HG02623 (cell line): ENCODE measurements around the gene NADK.

Experiments used
- ATAC-seq: cut with Tn5 transposase; IDR thresholded peaks from one replicate; pipeline ENCODE4 v1.9.1; 2021; ENCODE audit warnings: moderate library complexity; ENCODE audit not compliant: unreplicated experiment

NADK gene

GRCh38 chr1:1764876-1765470 lies 13.3 kb downstream of the NADK start:
- ATAC-seq = no peak

DNA sequence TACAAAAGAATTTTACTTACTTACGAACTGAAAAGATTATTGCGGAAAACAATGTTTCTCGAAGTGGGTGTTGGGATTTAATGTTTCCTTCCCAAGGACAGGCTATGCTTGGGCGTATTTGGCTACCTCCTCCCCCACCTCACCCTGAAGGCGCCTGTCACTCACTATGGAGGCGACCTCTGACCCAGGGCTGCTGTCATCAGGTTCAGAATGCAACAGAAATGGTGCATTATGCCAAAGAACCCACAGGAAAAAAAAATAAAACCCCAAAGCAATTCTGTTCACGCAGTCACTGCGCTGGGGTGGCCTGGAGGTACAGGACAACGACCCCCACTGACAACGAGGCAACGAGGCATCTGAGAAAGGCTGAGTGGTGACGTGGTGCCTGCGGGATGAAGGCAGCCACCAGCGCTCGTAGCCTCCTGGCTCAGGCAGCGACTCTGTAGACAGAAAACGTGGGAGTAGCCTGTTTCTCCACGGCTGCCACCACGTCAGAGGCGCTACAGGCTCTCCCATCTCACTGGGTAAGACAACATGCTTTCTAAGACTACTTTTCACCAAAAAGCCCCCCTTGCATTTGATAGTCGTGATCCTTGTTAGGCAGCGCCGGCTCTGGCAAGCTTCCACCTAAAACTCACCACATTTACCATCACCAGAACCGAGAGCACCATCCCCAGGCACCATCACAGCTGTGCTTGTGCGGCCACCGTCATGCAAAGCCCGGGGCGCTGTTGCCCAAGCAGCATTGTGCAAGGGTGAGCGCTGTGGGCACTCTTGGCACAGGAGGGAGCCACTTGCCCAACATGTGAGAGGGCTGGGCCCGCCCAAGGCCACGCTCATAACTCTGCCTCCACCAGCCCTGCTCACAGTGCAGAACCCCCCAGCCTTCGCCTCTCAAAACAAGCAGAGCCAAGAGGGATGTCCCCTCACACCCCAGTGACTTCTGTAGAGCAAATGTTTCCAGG lies 14.3 kb downstream of the NADK start:
- no peak for ATAC-seq

DNA sequence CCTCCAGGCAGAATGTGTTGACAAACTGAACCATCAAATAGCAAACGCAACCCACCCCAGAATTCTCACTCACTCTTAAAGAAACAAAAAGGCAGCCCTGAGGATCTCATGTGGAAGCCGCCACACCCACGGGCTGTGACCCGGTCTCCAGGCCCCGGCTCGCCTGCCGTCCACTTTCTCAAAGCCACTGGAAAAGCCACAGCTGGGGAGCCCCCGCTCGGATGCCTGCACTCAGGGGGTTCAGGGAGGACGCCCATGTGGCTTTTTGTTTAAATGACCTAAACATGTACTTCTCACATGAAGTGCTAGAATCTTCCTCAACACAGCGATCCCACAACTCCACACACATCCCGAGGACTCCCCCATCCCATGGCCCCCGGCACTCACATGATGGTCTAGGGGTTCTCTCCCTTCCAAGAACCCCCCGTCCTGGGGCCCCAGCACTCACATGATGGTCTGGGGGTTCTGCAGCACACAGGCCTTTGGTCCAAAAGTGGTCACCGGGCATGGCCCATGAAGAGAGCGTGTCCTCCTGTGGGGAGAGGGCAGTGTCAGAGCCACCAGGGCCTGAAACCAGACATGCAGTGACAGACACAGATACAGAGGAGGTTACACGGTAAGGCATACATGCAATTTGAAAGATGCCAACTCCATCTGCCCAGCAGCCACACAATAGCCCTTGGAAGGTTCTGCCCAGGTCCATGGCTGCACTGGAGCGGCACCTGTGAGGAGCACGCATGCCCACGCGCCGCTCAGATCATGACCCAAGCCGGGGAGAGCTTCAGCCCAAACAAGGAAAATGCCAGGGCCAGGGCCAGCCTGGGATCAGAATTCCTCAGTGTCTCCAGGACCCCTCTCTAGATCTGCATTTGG lies 16.5 kb downstream of the NADK start:
- ATAC-seq = no peak

DNA sequence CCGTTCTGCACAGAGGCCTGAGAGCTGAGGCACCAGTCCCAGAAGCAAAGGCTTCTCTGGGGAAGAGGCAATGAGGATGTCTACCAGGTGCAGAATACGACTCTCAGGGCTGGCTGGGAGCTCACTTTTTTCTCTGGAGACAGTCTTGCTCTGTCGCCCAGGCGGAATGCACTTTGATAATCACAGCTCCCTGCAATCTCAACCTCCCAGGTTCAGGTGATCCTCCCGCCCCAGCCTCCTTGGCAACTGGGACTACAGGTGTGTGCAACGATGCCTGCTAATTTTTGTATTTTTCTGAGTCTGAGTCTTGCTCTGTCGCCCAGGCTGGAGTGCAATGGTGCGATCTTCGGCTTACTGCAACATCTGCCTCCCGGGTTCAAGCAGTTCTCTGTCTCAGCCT lies 17.6 kb downstream of the NADK start:
- no peak for ATAC-seq

GRCh38 chr1:1760345-1760650 lies 18.0 kb downstream of the NADK start:
- ATAC-seq = no peak

DNA sequence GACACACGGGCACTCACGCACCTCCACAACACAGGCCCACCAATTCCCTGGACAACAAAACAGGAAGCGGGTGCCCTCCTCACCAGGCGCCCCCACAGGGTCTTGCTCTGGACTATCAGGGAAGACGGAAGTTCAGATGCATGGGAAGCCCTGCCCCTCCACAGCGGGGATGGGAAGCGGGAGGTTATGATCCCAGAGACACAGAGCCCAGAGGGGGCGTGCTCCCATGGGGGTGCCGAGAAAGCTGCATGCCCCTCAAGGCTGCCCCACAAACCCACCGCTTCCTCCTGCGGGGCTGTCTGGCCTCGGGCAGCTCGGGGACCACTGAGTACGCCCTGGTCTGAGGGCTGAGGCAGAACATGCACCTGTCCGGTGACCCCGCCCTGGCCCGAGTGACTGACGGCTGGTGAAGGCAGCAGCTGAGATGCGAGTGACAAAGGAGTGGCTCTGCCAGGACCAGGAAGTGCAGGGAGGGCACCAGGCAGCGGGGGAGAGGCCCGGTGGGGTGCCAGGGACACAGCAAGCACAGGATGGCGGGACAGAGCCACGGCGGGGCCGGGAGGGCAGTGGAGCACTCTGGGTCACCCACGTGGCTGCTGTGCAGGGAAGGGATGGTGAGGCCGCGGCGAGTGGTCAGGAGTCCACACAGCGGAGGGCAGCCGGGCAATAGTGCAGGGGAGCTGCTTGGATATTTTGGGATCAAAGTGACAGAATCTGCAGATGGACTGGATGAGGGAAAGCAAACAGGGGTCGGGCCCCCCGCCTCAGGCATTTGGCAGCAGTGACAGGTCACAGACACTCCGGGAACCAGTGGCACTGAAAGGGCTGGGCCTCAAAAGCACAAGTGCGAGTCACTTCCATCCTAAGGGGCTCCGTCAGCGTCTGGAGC lies 18.6 kb downstream of the NADK start:
- no peak for ATAC-seq

- no peak for ATAC-seq
Measured at GRCh38 chr1:1758692-1759455, 19.4 kb downstream of the NADK start.

DNA sequence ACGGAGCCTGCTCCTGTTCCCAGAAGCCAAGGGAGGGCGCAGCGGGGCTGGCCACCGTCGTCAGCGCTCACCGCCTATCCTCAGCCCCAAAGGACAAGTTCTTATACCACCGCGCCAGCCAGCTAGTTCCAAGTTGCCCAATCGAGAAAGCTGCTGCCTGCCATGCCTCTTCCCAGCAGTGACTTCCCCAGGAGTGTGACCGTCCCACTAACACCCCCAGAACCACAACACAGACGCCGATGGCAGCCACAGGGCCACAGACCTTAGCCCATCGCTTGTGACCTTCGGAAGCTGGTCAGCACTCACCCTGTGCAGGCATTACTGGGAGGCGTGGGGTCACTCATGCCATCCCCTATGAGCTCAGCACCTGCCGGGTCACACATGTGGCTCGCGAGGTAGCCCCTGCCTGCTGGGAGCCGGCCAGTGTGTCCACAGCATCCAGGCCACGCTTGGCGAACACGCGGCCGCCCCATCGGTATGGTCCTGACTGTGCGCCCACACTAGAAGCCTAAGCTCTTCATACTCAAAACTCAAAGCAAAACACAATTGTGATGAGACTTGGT lies 20.1 kb downstream of the NADK start:
- ATAC-seq = no peak

GRCh38 chr1:1757422-1758058 lies 20.7 kb downstream of the NADK start:
- no peak for ATAC-seq

DNA sequence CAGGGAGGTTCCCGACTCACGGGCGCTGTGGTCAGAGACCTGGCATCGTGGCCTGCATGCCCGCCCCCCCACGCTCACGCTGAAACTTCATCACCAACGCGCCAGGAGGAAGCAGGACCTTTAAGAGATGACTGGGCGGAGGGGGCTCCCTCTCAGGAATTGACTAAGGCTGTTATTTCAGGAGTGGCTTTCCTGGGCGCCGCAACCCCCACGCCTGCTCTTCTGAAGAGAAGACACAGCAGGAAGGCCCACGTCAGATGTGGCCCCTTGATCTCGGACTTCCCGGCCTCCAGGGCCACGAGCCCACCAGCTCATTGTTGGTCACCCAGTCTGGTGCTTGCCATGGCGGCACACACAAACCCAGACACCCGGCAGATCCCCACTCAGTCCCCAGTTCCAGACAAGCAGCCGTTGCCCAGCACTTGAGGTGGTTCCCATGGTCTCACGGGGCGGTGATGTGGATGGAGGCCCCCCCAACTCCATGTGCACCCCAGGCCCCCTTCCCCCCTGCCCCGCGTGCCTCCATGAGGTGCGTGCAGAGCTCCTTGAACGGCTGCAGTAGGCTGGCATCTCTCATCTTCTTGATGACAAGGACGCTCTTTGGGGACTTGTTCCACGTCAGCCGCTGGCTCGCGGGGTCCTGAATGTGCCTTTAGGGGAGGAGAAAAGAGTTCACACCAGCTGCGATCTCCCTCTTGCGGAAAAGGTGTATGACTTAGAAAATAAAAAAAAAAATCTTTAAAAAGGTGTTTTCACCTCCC lies 21.4 kb downstream of the NADK start:
- no peak for ATAC-seq

DNA sequence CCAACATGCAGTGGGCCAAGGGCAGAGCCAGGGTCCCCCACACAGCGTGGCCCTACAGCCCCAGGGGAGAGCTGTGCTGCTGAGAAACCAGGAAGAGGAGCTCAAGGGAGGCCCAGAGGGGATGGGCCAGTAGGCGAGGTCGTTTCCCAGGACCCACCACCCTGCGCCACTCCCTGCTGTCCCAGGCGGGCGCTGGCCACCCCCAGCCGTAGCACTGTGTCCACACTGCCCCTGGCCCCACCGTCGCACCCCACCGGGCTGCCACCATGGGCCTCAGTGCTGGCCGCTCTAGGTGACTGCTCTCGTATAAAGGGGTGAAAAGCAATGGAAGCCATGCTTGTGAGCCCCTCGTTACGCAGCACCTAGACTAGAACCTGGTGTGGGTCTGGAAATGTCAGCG lies 22.4 kb downstream of the NADK start:
- ATAC-seq = no peak

DNA sequence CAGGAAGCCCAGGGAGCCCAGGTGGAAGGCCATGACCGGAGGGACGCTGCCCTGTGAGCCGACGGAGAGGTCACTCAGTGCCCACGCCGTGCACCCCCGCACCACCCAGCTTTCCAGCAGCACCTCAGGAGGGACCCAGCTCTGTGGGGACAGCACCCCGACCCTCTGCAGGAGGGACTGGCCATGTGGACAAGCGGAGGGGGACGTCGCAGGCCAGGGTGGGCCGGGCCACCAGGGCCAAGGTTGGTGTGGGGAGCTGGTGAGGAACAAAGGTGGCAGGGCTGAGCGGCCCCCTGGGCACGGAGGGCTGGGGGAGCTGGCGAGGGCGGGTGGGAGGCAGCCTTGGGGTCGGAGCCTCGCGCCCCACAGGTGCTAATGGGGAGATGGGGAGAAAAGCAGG lies 22.8 kb downstream of the NADK start:
- ATAC-seq = no peak

- no peak for ATAC-seq
Measured at GRCh38 chr1:1754051-1754815, 24.0 kb downstream of the NADK start.

- ATAC-seq = no peak
Measured at GRCh38 chr1:1753607-1754005, 24.7 kb downstream of the NADK start.

- ATAC-seq = no peak
Measured at GRCh38 chr1:1752636-1753606, 25.3 kb downstream of the NADK start.

DNA sequence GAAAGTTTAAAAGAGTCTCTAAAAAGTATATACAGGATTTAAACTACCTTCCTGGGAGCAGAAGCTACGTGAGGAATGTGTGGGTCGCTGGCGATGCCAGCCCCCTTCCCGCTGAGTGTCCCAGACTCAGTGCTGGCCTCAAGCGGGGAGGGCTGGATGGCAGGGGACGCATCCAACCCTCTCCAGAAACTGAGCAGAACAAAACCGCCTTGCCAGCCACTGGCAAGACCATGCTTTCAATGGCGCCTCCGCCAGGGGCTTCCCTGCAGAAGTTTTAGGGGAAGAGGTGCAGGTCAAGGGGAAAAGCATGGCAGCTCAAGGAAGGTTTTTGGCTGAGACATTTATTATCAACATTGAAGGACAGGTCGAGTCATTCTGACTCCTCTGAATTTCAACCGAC lies 26.1 kb downstream of the NADK start:
- no peak for ATAC-seq
